Activated T-cell treated with anti-CD3 and anti-CD28 coated beads for 4 hours (primary cell): ENCODE data around the gene ARMH1.

Experiments used
- DNase-seq: peaks from one replicate; pipeline ENCODE4 v3.0.0-alpha.2; 2020

ARMH1 gene

GRCh38 chr1:44672254-44672955 lies 2.1 kb upstream of the ARMH1 start:
- DNase-seq: no peak

GRCh38 chr1:44672961-44673674 lies 1.4 kb upstream of the ARMH1 start:
- DNase-seq: no peak

GRCh38 chr1:44673675-44674112 lies 820 bp upstream of the ARMH1 start:
- DNase-seq: no peak

GRCh38 chr1:44675186-44675585 lies 672 bp downstream of the ARMH1 start:
- no peak for DNase-seq

GRCh38 chr1:44676484-44677200 lies 2.1 kb downstream of the ARMH1 start:
- no peak for DNase-seq

GRCh38 chr1:44677201-44677766 lies 2.8 kb downstream of the ARMH1 start:
- no peak for DNase-seq

- no peak for DNase-seq
Measured at GRCh38 chr1:44678120-44678519, 3.6 kb downstream of the ARMH1 start.

GRCh38 chr1:44678626-44679025 lies 4.1 kb downstream of the ARMH1 start:
- no peak for DNase-seq

- DNase-seq: no peak
Measured at GRCh38 chr1:44679468-44679867, 5.0 kb downstream of the ARMH1 start.

GRCh38 chr1:44681905-44682882 lies 7.7 kb downstream of the ARMH1 start:
- no peak for DNase-seq

GRCh38 chr1:44682883-44683265 lies 8.4 kb downstream of the ARMH1 start:
- no peak for DNase-seq

- no peak for DNase-seq
Measured at GRCh38 chr1:44684525-44684924, 10.0 kb downstream of the ARMH1 start.

GRCh38 chr1:44685218-44685617 lies 10.7 kb downstream of the ARMH1 start:
- no peak for DNase-seq

GRCh38 chr1:44685881-44686280 lies 11.4 kb downstream of the ARMH1 start:
- DNase-seq: no peak

- DNase-seq: no peak
Measured at GRCh38 chr1:44688760-44689446, 14.4 kb downstream of the ARMH1 start.

- DNase-seq: no peak
Measured at GRCh38 chr1:44689447-44689765, 14.9 kb downstream of the ARMH1 start.

GRCh38 chr1:44693159-44693558 lies 18.6 kb downstream of the ARMH1 start:
- DNase-seq: no peak

GRCh38 chr1:44693900-44694299 lies 19.4 kb downstream of the ARMH1 start:
- DNase-seq: no peak

GRCh38 chr1:44694863-44695478 lies 20.5 kb downstream of the ARMH1 start:
- no peak for DNase-seq

- DNase-seq: no peak
Measured at GRCh38 chr1:44695671-44696070, 21.2 kb downstream of the ARMH1 start.

- DNase-seq: no peak
Measured at GRCh38 chr1:44696101-44696500, 21.6 kb downstream of the ARMH1 start.
